GM19468 (cell line): ENCODE results near the gene QRICH2.
"Not testable (repeated sequence)": the region's sequence is repeated elsewhere in the genome, so short reads cannot be mapped to it uniquely, and the experiment has no call there.

ENCODE experiments used
- ATAC-seq: cut with Tn5 transposase; IDR thresholded peaks from one replicate; pipeline ENCODE4 v1.9.1; 2021; ENCODE audit warnings: mild to moderate bottlenecking, moderate library complexity, moderate number of reproducible peaks; ENCODE audit not compliant: unreplicated experiment; ENCODE audit errors: extremely low read depth

QRICH2 gene

GRCh38 chr17:76329664-76330063 is 21.6 kb upstream of the QRICH2 start:
- ATAC-seq: no peak

GRCh38 chr17:76327696-76328095 is 19.6 kb upstream of the QRICH2 start:
- ATAC-seq: no peak

GRCh38 chr17:76326306-76326705 is 18.2 kb upstream of the QRICH2 start:
- ATAC-seq: no peak

GRCh38 chr17:76318586-76318985 is 10.5 kb upstream of the QRICH2 start:
- ATAC-seq: no peak

- no peak for ATAC-seq
Observed at GRCh38 chr17:76317535-76317934, 9.5 kb upstream of the QRICH2 start.

- ATAC-seq: no peak
Observed at GRCh38 chr17:76314392-76315227, 6.5 kb upstream of the QRICH2 start.

- no peak for ATAC-seq
Observed at GRCh38 chr17:76312735-76313134, 4.7 kb upstream of the QRICH2 start.

- ATAC-seq: no peak
Observed at GRCh38 chr17:76309461-76309860, 1.4 kb upstream of the QRICH2 start.

GRCh38 chr17:76307299-76307965 is 644 bp downstream of the QRICH2 start:
- no peak for ATAC-seq

GRCh38 chr17:76305135-76305454 is 3.0 kb downstream of the QRICH2 start:
- not testable (repeated sequence) for ATAC-seq

GRCh38 chr17:76304226-76305134 is 3.6 kb downstream of the QRICH2 start:
- ATAC-seq: no peak

- ATAC-seq: no peak
Observed at GRCh38 chr17:76297436-76297835, 10.6 kb downstream of the QRICH2 start.

GRCh38 chr17:76296889-76297288 is 11.2 kb downstream of the QRICH2 start:
- no peak for ATAC-seq

- no peak for ATAC-seq
Observed at GRCh38 chr17:76296186-76296585, 11.9 kb downstream of the QRICH2 start.

- no peak for ATAC-seq
Observed at GRCh38 chr17:76293106-76293505, 15.0 kb downstream of the QRICH2 start.

- no peak for ATAC-seq
Observed at GRCh38 chr17:76292567-76292966, 15.5 kb downstream of the QRICH2 start.

GRCh38 chr17:76281573-76282371 is 26.3 kb downstream of the QRICH2 start:
- no peak for ATAC-seq

GRCh38 chr17:76280650-76281049 is 27.4 kb downstream of the QRICH2 start:
- no peak for ATAC-seq

GRCh38 chr17:76279742-76280287 is 28.3 kb downstream of the QRICH2 start:
- ATAC-seq: no peak
